GM21423 (cell line): ENCODE data around the gene PRDM15.

Experiments
- ATAC-seq: cut with Tn5 transposase; IDR thresholded peaks from one replicate; pipeline ENCODE4 v1.9.1; 2021; ENCODE audit warnings: mild to moderate bottlenecking, moderate library complexity; ENCODE audit not compliant: unreplicated experiment

PRDM15 gene

GRCh38 chr21:41865002-41865777, 14.0 kb downstream of the PRDM15 start:
- ATAC-seq = no peak

GRCh38 chr21:41864311-41865001, 14.7 kb downstream of the PRDM15 start:
- no peak for ATAC-seq

- no peak for ATAC-seq
These were observed 15.8 kb downstream of the PRDM15 start for GRCh38 chr21:41863439-41863740.

GRCh38 chr21:41861987-41862386, 17.2 kb downstream of the PRDM15 start:
- no peak for ATAC-seq

GRCh38 chr21:41861255-41861654, 17.9 kb downstream of the PRDM15 start:
- no peak for ATAC-seq

GRCh38 chr21:41859297-41859980, 19.7 kb downstream of the PRDM15 start:
- no peak for ATAC-seq

- no peak for ATAC-seq
These were observed 20.5 kb downstream of the PRDM15 start for GRCh38 chr21:41858466-41859296.

GRCh38 chr21:41857771-41858300, 21.3 kb downstream of the PRDM15 start:
- no peak for ATAC-seq

- no peak for ATAC-seq
These were observed 22.6 kb downstream of the PRDM15 start for GRCh38 chr21:41856572-41856971.

- no peak for ATAC-seq
These were observed 24.6 kb downstream of the PRDM15 start for GRCh38 chr21:41854426-41854995.

GRCh38 chr21:41852929-41853320, 26.2 kb downstream of the PRDM15 start:
- ATAC-seq = no peak

GRCh38 chr21:41852151-41852928, 26.8 kb downstream of the PRDM15 start:
- ATAC-seq = no peak

- ATAC-seq = no peak
These were observed 27.9 kb downstream of the PRDM15 start for GRCh38 chr21:41851090-41851790.

- no peak for ATAC-seq
These were observed 29.1 kb downstream of the PRDM15 start for GRCh38 chr21:41850085-41850484.

GRCh38 chr21:41848958-41849580, 30.1 kb downstream of the PRDM15 start:
- no peak for ATAC-seq

- ATAC-seq = no peak
These were observed 30.6 kb downstream of the PRDM15 start for GRCh38 chr21:41848533-41848932.

- no peak for ATAC-seq
These were observed 31.9 kb downstream of the PRDM15 start for GRCh38 chr21:41847066-41847804.

- no peak for ATAC-seq
These were observed 32.6 kb downstream of the PRDM15 start for GRCh38 chr21:41846536-41846935.
